HCT116 (cell line): Measurements from ENCODE around the gene TSACC. TPM values are rescaled to one million over a fixed set of nuclear protein-coding genes. Genes with fewer than 3 reads are reported as not detected.

ENCODE experiments used
- ATAC-seq: fragments of 200-7000 bp; cut with Tn5 transposase; 2 replicates; pipeline ENCODE4 v1.9.1; 2020; ENCODE audit warnings: mild to moderate bottlenecking, moderate library complexity
- BruUV-seq: library from RNA; stranded (reverse); fragments of 400-500 nt; replicated peaks from 2 replicates; lab custom pipeline; 2021; lab: Mats Ljungman, UMichigan
- CTCF ChIA-PET: fragments of 300-600 bp; sonication (Branson Sonifier 250); formaldehyde crosslinking; loops from one replicate; lab custom pipeline; 2021; ENCODE audit warnings: antibody characterized with exemption; lab: Charles Lee
- POLR2A ChIA-PET: fragments of 300-600, 350-600 bp; sonication (Branson Sonifier 250); formaldehyde crosslinking; loops from one replicate; lab custom pipeline; 2021; ENCODE audit warnings: antibody characterized with exemption; lab: Charles Lee
- RAD21 ChIA-PET, 2 experiments: fragments of 300-600 bp; sonication (Branson Sonifier 250); formaldehyde crosslinking; loops; one replicate each; lab custom pipeline; 2023; ENCODE audit warnings: low total read pairs in 2 of 2; ENCODE audit not compliant: uncharacterized antibody in 2 of 2, unreplicated experiment in 2 of 2, low non-redundant PET in 1 of 2; lab: Charles Lee
- DNase-seq: peaks from one replicate; pipeline ENCODE4 v3.0.0-alpha.2; 2010; ENCODE audit warnings: low read depth, low spot score
- H2AFZ ChIP-seq: fragments of 200-600 bp; shearing (Covaris generic), sonication (generic); 2 replicates; pipeline ENCODE4 v1.6.1; 2017; ENCODE audit warnings: low read depth, mixed run types, mixed read lengths, antibody characterized with exemption, low read length; ENCODE audit not compliant: poor library complexity, severe bottlenecking
- H3K27ac ChIP-seq: 2 replicates; pipeline ENCODE4 v1.5.1; 2012; ENCODE audit warnings: low read depth, low read length
- H3K27me3 ChIP-seq: fragments of 200-600 bp; sonication (generic); 2 replicates; pipeline ENCODE4 v1.6.1; 2016; ENCODE audit warnings: mixed run types, low read length, mixed read lengths; ENCODE audit not compliant: insufficient read depth
- H3K36me3 ChIP-seq, 2 experiments: fragments of 200-500 bp in 1 of 2; fragments of 200-600 bp in 1 of 2; sonication (Bioruptor generic) in 1 of 2; sonication (generic) in 1 of 2; 2 replicates each; pipeline versions ENCODE4 v1.5.1 to v1.6.1; 2014 to 2016; ENCODE audit warnings: low read length in 2 of 2, inconsistent platforms in 1 of 2, mixed read lengths in 1 of 2, mixed run types in 1 of 2; ENCODE audit not compliant: insufficient read depth in 2 of 2, control insufficient read depth in 1 of 2
- H3K4me1 ChIP-seq, 2 experiments: fragments of 200-600 bp in 1 of 2; sonication (generic) in 1 of 2; 2 replicates each; pipeline versions ENCODE4 v1.5.1 to v1.6.1; 2012 to 2017; ENCODE audit warnings: low read length in 2 of 2, inconsistent platforms in 1 of 2, mild to moderate bottlenecking in 1 of 2, mixed read lengths in 1 of 2, mixed run types in 1 of 2, moderate library complexity in 1 of 2; ENCODE audit not compliant: insufficient read depth in 2 of 2, control insufficient read depth in 1 of 2
- H3K4me2 ChIP-seq: fragments of 200-600 bp; sonication (generic); 2 replicates; pipeline ENCODE4 v1.6.1; 2017; ENCODE audit warnings: mixed run types, low read length, mixed read lengths
- H3K4me3 ChIP-seq, 2 experiments: fragments of 200-600 bp in 1 of 2; sonication (generic) in 1 of 2; replicated peaks in 1 of 2; 2 replicates each; pipeline ENCODE4 v1.5.1; 2011 to 2016; ENCODE audit warnings: low read length in 2 of 2, control low read depth in 1 of 2, low read depth in 1 of 2, mild to moderate bottlenecking in 1 of 2, mixed read lengths in 1 of 2, mixed run types in 1 of 2
- H3K79me2 ChIP-seq: fragments of 200-600 bp; sonication (generic); 2 replicates; pipeline ENCODE4 v1.6.1; 2017; ENCODE audit warnings: mild to moderate bottlenecking, mixed run types, low read length, moderate library complexity, mixed read lengths; ENCODE audit not compliant: insufficient read depth
- H3K9ac ChIP-seq: fragments of 200-600 bp; sonication (generic); 2 replicates; pipeline ENCODE4 v1.6.1; 2016; ENCODE audit warnings: low read length, mixed read lengths
- H3K9me2 ChIP-seq: fragments of 200-600 bp; sonication (generic), shearing (Covaris generic); 2 replicates; pipeline ENCODE4 v1.6.1; 2017; ENCODE audit warnings: mixed run types, mild to moderate bottlenecking, moderate library complexity; ENCODE audit not compliant: insufficient read depth
- H3K9me3 ChIP-seq, 2 experiments: fragments of 200-500 bp in 1 of 2; fragments of 200-600 bp in 1 of 2; sonication (Bioruptor generic) in 1 of 2; sonication (generic) in 1 of 2; 2 replicates each; pipeline ENCODE4 v1.6.1; 2014 to 2017; ENCODE audit warnings: low read length in 2 of 2, mixed read lengths in 2 of 2, inconsistent platforms in 1 of 2, low read depth in 1 of 2, mild to moderate bottlenecking in 1 of 2, mixed run types in 1 of 2, moderate library complexity in 1 of 2; ENCODE audit not compliant: control insufficient read depth in 1 of 2, insufficient read depth in 1 of 2
- H4K20me1 ChIP-seq: fragments of 200-600 bp; sonication (generic), shearing (Covaris generic); 2 replicates; pipeline ENCODE4 v1.6.1; 2017; ENCODE audit warnings: mixed run types, mild to moderate bottlenecking, moderate library complexity; ENCODE audit not compliant: insufficient read depth
- CTCF ChIP-seq, 3 experiments: fragments of 200-600 bp in 1 of 3; sonication (generic) in 1 of 3; IDR thresholded peaks in 2 of 3; conservative IDR thresholded peaks in 1 of 3; 2 replicates each; pipeline ENCODE4 v1.5.1; 2012 to 2017; ENCODE audit warnings: low read depth in 2 of 3, low read length in 2 of 3, antibody characterized with exemption in 1 of 3, borderline replicate concordance in 1 of 3, control low read depth in 1 of 3, mild to moderate bottlenecking in 1 of 3, mixed read lengths in 1 of 3, mixed run types in 1 of 3, moderate library complexity in 1 of 3; ENCODE audit not compliant: insufficient read depth in 1 of 3
- EGR1 ChIP-seq: IDR thresholded peaks from 2 replicates; pipeline ENCODE4 v1.6.1; 2012; ENCODE audit warnings: low read depth
- ELF1 ChIP-seq: IDR thresholded peaks from 2 replicates; pipeline ENCODE4 v1.6.1; 2012; ENCODE audit warnings: low read depth, borderline replicate concordance
- EZH2 ChIP-seq: fragments of 200-600 bp; sonication (generic); IDR thresholded peaks from 2 replicates; pipeline ENCODE4 v1.6.1; 2017; ENCODE audit warnings: antibody characterized with exemption, mixed run types
- POLR2AphosphoS5 ChIP-seq: IDR thresholded peaks from 2 replicates; pipeline ENCODE4 v1.6.1; 2011; ENCODE audit warnings: mild to moderate bottlenecking, low read depth, low read length, moderate library complexity
- RAD21 ChIP-seq: IDR thresholded peaks from 2 replicates; pipeline ENCODE4 v1.6.1; 2012; ENCODE audit warnings: low read depth, mild to moderate bottlenecking
- SRF ChIP-seq: IDR thresholded peaks from 2 replicates; pipeline ENCODE4 v1.6.1; 2012; ENCODE audit warnings: low read depth
- TCF7L2 ChIP-seq: IDR thresholded peaks from 2 replicates; pipeline ENCODE4 v1.7.0; 2011; ENCODE audit warnings: borderline replicate concordance, inconsistent platforms; ENCODE audit not compliant: insufficient read depth, insufficient read length; ENCODE audit errors: extremely low read depth
- YY1 ChIP-seq: IDR thresholded peaks from 2 replicates; pipeline ENCODE4 v1.6.1; 2011; ENCODE audit warnings: low read length, low read depth, moderate library complexity, mild to moderate bottlenecking; ENCODE audit not compliant: insufficient replicate concordance; ENCODE audit errors: extremely low read depth
- ZFX ChIP-seq: fragments of 450-650 bp; IDR thresholded peaks from 2 replicates; pipeline ENCODE4 v1.6.1; 2017
- ZNF274 ChIP-seq: fragments of 200-500 bp; sonication (Bioruptor generic); IDR thresholded peaks from 2 replicates; pipeline ENCODE4 v1.6.1; 2014; ENCODE audit warnings: mild to moderate bottlenecking, low read depth, low read length, inconsistent platforms
- intact Hi-C: fragments of 100-400 bp; cut with micrococcal nuclease; formaldehyde crosslinking; loops from 2 replicates; pipeline ENCODE4 v1.10.0; 2022
- total RNA-seq: library from RNA; stranded (reverse); gene quantifications from one replicate; pipeline ENCODE4 v1.2.1, GENCODE V29; 2021; ENCODE audit not compliant: unreplicated experiment
- TF ChIP-seq, protein P1 (sequence below): IDR thresholded peaks from 2 replicates; pipeline ENCODE4 v1.6.1; 2012
- TF ChIP-seq, protein P2 (sequence below): IDR thresholded peaks from 2 replicates; pipeline ENCODE4 v1.6.1; 2011; ENCODE audit warnings: mild to moderate bottlenecking, low read length, moderate library complexity; ENCODE audit not compliant: insufficient replicate concordance; ENCODE audit errors: extremely low read depth
- TF ChIP-seq, protein P3 (sequence below): IDR thresholded peaks from 2 replicates; pipeline ENCODE4 v1.6.1; 2012

TSACC gene
- total RNA-seq, 1 experiment from 2014 or later, result 1.0 TPM

DNA sequence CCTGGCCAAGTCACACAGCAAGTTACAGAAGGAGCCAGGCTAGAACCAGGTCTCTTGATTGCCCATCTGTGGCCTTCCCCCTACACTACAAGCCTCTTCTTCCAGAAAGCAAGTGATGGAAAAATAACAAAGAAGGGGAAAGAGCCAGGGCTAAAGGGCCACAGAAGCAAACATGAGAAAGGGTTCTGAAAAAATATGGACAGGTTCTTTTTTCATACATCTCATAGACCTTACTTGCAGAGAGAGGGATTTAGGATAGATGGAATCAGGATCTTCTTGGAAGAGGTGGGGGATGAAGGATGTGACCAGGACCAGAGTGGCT lies 33.9 kb downstream of the TSACC start (continued):
- TF ChIP-seq CTCF (IDR thresholded peaks at IDR 0.05 in 2 of 3, conservative IDR thresholded peaks at IDR 0.05 in 1 of 3; ENCODE audit: borderline replicate concordance in 1 of 3, insufficient read depth in 1 of 3, low read depth in 2 of 3, low read length in 2 of 3), result no peak
- TF ChIP-seq TCF7L2, result no peak
- TF ChIP-seq, protein P1, sequence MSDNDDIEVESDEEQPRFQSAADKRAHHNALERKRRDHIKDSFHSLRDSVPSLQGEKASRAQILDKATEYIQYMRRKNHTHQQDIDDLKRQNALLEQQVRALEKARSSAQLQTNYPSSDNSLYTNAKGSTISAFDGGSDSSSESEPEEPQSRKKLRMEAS, result no peak
- TF ChIP-seq ELF1, result no peak
- TF ChIP-seq RAD21, result no peak
- TF ChIP-seq POLR2AphosphoS5, result no peak
- TF ChIP-seq EGR1, result no peak
- no peak for TF ChIP-seq EZH2
- TF ChIP-seq, protein P2, sequence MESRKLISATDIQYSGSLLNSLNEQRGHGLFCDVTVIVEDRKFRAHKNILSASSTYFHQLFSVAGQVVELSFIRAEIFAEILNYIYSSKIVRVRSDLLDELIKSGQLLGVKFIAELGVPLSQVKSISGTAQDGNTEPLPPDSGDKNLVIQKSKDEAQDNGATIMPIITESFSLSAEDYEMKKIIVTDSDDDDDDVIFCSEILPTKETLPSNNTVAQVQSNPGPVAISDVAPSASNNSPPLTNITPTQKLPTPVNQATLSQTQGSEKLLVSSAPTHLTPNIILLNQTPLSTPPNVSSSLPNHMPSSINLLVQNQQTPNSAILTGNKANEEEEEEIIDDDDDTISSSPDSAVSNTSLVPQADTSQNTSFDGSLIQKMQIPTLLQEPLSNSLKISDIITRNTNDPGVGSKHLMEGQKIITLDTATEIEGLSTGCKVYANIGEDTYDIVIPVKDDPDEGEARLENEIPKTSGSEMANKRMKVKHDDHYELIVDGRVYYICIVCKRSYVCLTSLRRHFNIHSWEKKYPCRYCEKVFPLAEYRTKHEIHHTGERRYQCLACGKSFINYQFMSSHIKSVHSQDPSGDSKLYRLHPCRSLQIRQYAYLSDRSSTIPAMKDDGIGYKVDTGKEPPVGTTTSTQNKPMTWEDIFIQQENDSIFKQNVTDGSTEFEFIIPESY, result no peak

GRCh38 chr1:156372876-156373275 lies 34.5 kb downstream of the TSACC start:
- H3K9ac ChIP-seq, result no peak overlapping the region
- H3K4me2 ChIP-seq, result no peak overlapping the region
- intact Hi-C loops, result no loop called here
- peaks cover 17 to 33% of the 10 kb centered on the region in 2 experiments for H3K4me1 ChIP-seq
- BruUV-seq, result no TSS peak
- no peaks in the 10 kb centered on the region for H3K27me3 ChIP-seq
- ChIA-PET CTCF (interaction anchor here (1.0 to 1.6 kb wide), 2 partner anchors 13 to 73 kb away, joined by 3 to 5 read pairs; no protein-coding TSS in a partner anchor), POLR2A (no interaction called here), RAD21 (no interaction called here)
- H3K36me3 ChIP-seq, result no peaks in the 10 kb centered on the region
- no peaks in the 10 kb centered on the region for H3K9me2 ChIP-seq
- no peaks in the 10 kb centered on the region for H3K79me2 ChIP-seq
- DNase-seq, result no peak
- H3K9me3 ChIP-seq, result no peaks in the 10 kb centered on the region
- no peak for ATAC-seq
- no peak overlapping the region for H3K4me3 ChIP-seq
- H4K20me1 ChIP-seq, result no peaks in the 10 kb centered on the region
- H3K27ac ChIP-seq, result no peak overlapping the region
- no peak overlapping the region for H2AFZ ChIP-seq
- TF ChIP-seq ZFX (no peak), ELF1 (no peak), YY1 (no peak), ZNF274 (no peak), POLR2AphosphoS5 (no peak), SRF (no peak)
- TF ChIP-seq, protein P1, result no peak
- TF ChIP-seq, protein P3, sequence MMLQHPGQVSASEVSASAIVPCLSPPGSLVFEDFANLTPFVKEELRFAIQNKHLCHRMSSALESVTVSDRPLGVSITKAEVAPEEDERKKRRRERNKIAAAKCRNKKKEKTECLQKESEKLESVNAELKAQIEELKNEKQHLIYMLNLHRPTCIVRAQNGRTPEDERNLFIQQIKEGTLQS, result no peak
- TF ChIP-seq, protein P2, result no peak
